ENCODE results near the gene RNPS1.

The RNPS1 gene

DNA sequence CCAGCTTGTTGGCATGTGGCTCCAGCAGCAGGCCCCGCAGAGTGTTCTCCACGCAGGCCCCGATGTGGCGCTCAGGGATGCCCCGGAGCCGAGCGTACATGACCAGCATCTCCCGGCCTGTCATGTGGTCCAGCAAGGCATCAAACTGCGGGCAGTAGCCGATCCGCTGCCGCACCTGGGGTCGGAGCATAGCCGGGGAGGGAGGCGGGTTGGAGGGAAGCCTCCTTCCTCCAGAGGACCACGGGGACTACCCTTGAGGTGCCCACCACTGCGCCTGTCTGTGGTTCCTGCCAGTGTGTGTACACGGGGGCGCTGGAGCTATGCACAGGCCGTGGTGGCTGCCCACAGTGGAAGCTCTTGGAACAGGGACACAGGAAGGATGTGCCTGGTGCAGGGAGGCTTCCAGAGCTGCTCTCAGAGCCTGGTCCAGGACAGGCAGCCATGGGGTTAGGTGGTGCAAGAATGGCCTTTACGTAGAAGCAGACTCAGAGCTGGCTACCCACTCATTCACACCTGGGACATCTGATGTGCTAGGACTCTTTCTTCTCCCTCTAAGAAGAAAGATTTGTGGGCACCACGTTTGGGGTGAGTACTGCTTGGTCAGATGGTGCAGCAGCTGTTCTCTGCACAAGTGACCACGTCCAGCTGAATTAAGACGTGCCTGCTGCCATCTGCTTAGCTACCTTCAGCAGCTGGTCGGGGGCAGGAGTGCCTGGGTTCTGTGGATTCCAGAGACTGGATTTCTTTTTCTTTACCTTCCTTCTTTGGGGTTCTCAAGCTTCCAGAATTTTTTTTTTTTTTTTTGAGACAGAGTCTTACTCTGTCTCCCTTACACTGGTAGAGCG lies 11.3 kb upstream of the RNPS1 start:
- Histone ChIP-seq H3K79me2 (ENCODE audit: insufficient read depth, low read length) (no peaks in the 10 kb centered on the region), H3K4me3 (ENCODE audit: low read depth in 1 of 2, low read length in 2 of 2) (no peak overlapping the region), H3K4me2 (ENCODE audit: insufficient read depth, low read length) (no peak overlapping the region), H3K9ac (ENCODE audit: low read depth, low read length) (no peak overlapping the region), H2AFZ (ENCODE audit: low read depth, low read length) (no peak overlapping the region), H4K20me1 (ENCODE audit: insufficient read depth, low read length) (peaks cover 7% of the 10 kb centered on the region; the same call in 1 of the 2 replicates), H3K27ac (ENCODE audit: low read length) (no peak overlapping the region), H3K9me3 (ENCODE audit: insufficient read depth, low read length, severe bottlenecking) (no peaks in the 10 kb centered on the region), H3K27me3 (ENCODE audit: insufficient read depth, low read length, poor library complexity) (no peaks in the 10 kb centered on the region), H3K4me1 (ENCODE audit: insufficient read depth, low read length) (no peaks in the 10 kb centered on the region), H3K36me3 (ENCODE audit: insufficient read depth, low read length) (no peaks in the 10 kb centered on the region)
- DNase-seq (no peak), ATAC-seq (ENCODE audit: insufficient read depth, low read depth) (no peak)
- TF ChIP-seq, protein P1, sequence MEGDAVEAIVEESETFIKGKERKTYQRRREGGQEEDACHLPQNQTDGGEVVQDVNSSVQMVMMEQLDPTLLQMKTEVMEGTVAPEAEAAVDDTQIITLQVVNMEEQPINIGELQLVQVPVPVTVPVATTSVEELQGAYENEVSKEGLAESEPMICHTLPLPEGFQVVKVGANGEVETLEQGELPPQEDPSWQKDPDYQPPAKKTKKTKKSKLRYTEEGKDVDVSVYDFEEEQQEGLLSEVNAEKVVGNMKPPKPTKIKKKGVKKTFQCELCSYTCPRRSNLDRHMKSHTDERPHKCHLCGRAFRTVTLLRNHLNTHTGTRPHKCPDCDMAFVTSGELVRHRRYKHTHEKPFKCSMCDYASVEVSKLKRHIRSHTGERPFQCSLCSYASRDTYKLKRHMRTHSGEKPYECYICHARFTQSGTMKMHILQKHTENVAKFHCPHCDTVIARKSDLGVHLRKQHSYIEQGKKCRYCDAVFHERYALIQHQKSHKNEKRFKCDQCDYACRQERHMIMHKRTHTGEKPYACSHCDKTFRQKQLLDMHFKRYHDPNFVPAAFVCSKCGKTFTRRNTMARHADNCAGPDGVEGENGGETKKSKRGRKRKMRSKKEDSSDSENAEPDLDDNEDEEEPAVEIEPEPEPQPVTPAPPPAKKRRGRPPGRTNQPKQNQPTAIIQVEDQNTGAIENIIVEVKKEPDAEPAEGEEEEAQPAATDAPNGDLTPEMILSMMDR (IDR thresholded peaks at IDR 0.05; ENCODE audit: borderline replicate concordance, extremely low read depth, low read length, poor library complexity, severe bottlenecking) = no peak
- no peak for TF ChIP-seq EZH2 (IDR thresholded peaks at IDR 0.05; ENCODE audit: borderline replicate concordance, low read depth, low read length, severe bottlenecking)

DNA sequence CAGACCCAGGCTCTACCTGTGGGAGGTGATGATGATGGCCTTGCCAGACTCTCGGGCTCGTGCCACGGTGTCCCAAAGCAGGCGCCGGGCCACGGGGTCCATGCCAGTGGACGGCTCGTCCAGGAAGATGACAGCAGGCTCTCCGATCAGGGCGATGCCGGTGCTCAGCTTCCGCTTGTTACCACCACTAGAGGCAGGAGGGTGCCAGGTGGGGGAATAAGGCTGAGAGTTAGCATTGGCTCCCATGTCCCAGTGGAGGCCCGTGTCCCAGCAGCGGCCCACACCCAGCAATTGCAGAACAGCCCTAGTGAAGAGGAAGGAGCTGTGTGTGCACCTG lies 10.3 kb upstream of the RNPS1 start:
- no peak overlapping the region for H3K9ac ChIP-seq (ENCODE audit: low read depth, low read length)
- 0 out of 3 replicates have a peak, but pooled peaks have one; percentile 47 for ATAC-seq (ENCODE audit: insufficient read depth, low read depth)
- TF ChIP-seq EZH2 (IDR thresholded peaks at IDR 0.05; ENCODE audit: borderline replicate concordance, low read depth, low read length, severe bottlenecking) = no peak
- TF ChIP-seq, protein P1 (IDR thresholded peaks at IDR 0.05; ENCODE audit: borderline replicate concordance, extremely low read depth, low read length, poor library complexity, severe bottlenecking) = peak; percentile 28
- H3K4me3 ChIP-seq (ENCODE audit: low read depth in 1 of 2, low read length in 2 of 2) = no peak overlapping the region
- H3K9me3 ChIP-seq (ENCODE audit: insufficient read depth, low read length, severe bottlenecking) = no peaks in the 10 kb centered on the region
- H3K79me2 ChIP-seq (ENCODE audit: insufficient read depth, low read length) = no peaks in the 10 kb centered on the region
- no peak for DNase-seq
- H3K27ac ChIP-seq (ENCODE audit: low read length) = no peak overlapping the region
- H3K4me2 ChIP-seq (ENCODE audit: insufficient read depth, low read length) = no peak overlapping the region
- no peaks in the 10 kb centered on the region for H3K4me1 ChIP-seq (ENCODE audit: insufficient read depth, low read length)
- no peaks in the 10 kb centered on the region for H3K36me3 ChIP-seq (ENCODE audit: insufficient read depth, low read length)
- H3K27me3 ChIP-seq (ENCODE audit: insufficient read depth, low read length, poor library complexity) = no peaks in the 10 kb centered on the region
- peaks cover 9% of the 10 kb centered on the region; the same call in 1 of the 2 replicates for H4K20me1 ChIP-seq (ENCODE audit: insufficient read depth, low read length)
- no peak overlapping the region for H2AFZ ChIP-seq (ENCODE audit: low read depth, low read length)

DNA sequence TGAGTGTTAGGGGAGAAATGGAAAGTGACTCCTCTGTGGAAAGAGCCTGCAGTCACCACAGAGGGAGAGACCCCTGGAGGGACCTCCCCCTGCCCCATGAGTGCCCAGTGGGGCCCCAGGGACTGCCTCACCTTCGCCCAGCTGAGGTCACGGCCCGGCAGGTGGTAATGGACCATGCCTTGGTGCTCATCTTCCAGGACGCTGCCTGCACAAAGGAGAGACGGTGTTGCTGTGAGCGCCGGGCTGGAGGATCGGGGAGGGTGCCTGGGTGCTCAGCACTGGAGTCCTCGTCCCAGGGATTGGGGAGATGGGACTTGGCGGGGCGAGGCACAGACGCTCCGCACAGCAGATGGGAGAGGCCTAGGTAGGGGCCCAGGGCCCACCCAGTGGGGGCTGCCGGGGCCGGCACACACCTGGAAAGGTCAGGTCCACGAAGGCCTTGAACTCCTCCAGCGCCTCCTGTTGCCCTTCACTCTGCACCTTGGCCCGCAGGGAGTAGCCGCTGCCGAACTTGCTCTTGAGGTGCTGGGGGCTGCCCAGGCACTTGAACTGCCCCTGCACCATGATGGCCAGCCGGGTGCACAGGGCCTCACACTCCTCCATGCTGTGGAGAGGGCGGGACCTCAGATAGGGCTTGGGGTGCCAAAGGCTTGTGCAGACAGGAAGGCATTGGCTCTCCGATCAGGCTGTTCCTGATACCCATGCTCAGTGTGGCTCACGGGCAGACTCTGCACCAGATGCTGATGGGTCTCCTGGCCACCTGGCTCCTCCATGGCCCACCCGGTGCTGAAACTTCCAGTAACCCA lies 9.7 kb upstream of the RNPS1 start:
- H3K27me3 ChIP-seq (ENCODE audit: insufficient read depth, low read length, poor library complexity) = no peaks in the 10 kb centered on the region
- H2AFZ ChIP-seq (ENCODE audit: low read depth, low read length) = no peak overlapping the region
- TF ChIP-seq, protein P1 (IDR thresholded peaks at IDR 0.05; ENCODE audit: borderline replicate concordance, extremely low read depth, low read length, poor library complexity, severe bottlenecking) = no peak
- no peak for TF ChIP-seq EZH2 (IDR thresholded peaks at IDR 0.05; ENCODE audit: borderline replicate concordance, low read depth, low read length, severe bottlenecking)
- no peaks in the 10 kb centered on the region for H3K79me2 ChIP-seq (ENCODE audit: insufficient read depth, low read length)
- H3K4me2 ChIP-seq (ENCODE audit: insufficient read depth, low read length) = no peak overlapping the region
- H4K20me1 ChIP-seq (ENCODE audit: insufficient read depth, low read length) = 0 out of 2 replicates have a peak, but pooled peaks cover 10% of the 10 kb centered on the region
- no peak overlapping the region for H3K27ac ChIP-seq (ENCODE audit: low read length)
- no peaks in the 10 kb centered on the region for H3K9me3 ChIP-seq (ENCODE audit: insufficient read depth, low read length, severe bottlenecking)
- H3K36me3 ChIP-seq (ENCODE audit: insufficient read depth, low read length) = no peaks in the 10 kb centered on the region
- ATAC-seq (ENCODE audit: insufficient read depth, low read depth) (no peak), DNase-seq (no peak)
- H3K4me3 ChIP-seq (ENCODE audit: low read depth in 1 of 2, low read length in 2 of 2) = no peak overlapping the region
- no peaks in the 10 kb centered on the region for H3K4me1 ChIP-seq (ENCODE audit: insufficient read depth, low read length)
- H3K9ac ChIP-seq (ENCODE audit: low read depth, low read length) = no peak overlapping the region

Measured in DND-41 (cell line).